GM12872 (cell line): Measurements from ENCODE around the gene KLK2.

Source experiments
- CTCF ChIP-seq: IDR thresholded peaks from 3 replicates; pipeline ENCODE4 v1.5.1; 2011; ENCODE audit warnings: low read depth, mild to moderate bottlenecking, low read length, moderate library complexity; ENCODE audit not compliant: insufficient read depth

KLK2 gene

GRCh38 chr19:50854636-50855410, 18.4 kb upstream of the KLK2 start, which contains the start of gene KLK3:
TSS of gene KLK3 (plus strand) at chr19:50854915. CDS start at chr19:50854956, 41 bp downstream.
- TF ChIP-seq CTCF, result no peak

- TF ChIP-seq CTCF, result no peak
Measured at GRCh38 chr19:50857366-50857765, 15.9 kb upstream of the KLK2 start.

- no peak for TF ChIP-seq CTCF
Measured at GRCh38 chr19:50858886-50859285, 14.4 kb upstream of the KLK2 start.

- no peak for TF ChIP-seq CTCF
Measured at GRCh38 chr19:50859849-50860248, 13.4 kb upstream of the KLK2 start.

GRCh38 chr19:50861010-50861409, 12.2 kb upstream of the KLK2 start:
- TF ChIP-seq CTCF, result no peak

GRCh38 chr19:50861496-50862286, 11.5 kb upstream of the KLK2 start:
- TF ChIP-seq CTCF, result no peak

GRCh38 chr19:50869479-50869878, 3.8 kb upstream of the KLK2 start:
- TF ChIP-seq CTCF, result no peak
